Neuronal stem cell (in vitro differentiated cells): ENCODE measurements around the gene CUX1.

Experiments used
- DNase-seq: peaks from one replicate; pipeline ENCODE4 v3.0.0-alpha.2; 2013; ENCODE audit warnings: low spot score
- H2AFZ ChIP-seq: one replicate; pipeline ENCODE4 v1.6.1; 2013; ENCODE audit warnings: mild to moderate bottlenecking, low read length, inconsistent platforms
- H2AK5ac ChIP-seq: 2 replicates; pipeline ENCODE4 v1.6.1; 2013; ENCODE audit warnings: low read depth, mild to moderate bottlenecking, inconsistent platforms, low read length, moderate library complexity, mixed read lengths
- H2BK120ac ChIP-seq: 2 replicates; pipeline ENCODE4 v1.6.1; 2013; ENCODE audit warnings: low read depth, mild to moderate bottlenecking, inconsistent platforms, low read length, moderate library complexity, mixed read lengths
- H2BK12ac ChIP-seq: one replicate; pipeline ENCODE4 v1.6.1; 2013; ENCODE audit warnings: low read length, inconsistent platforms
- H2BK15ac ChIP-seq: 2 replicates; pipeline ENCODE4 v1.6.1; 2013; ENCODE audit warnings: mild to moderate bottlenecking, low read length, inconsistent platforms, mixed read lengths
- H2BK5ac ChIP-seq: one replicate; pipeline ENCODE4 v1.6.1; 2013; ENCODE audit warnings: inconsistent platforms, mild to moderate bottlenecking, low read length, moderate library complexity
- H3K14ac ChIP-seq: one replicate; pipeline ENCODE4 v1.6.1; 2013; ENCODE audit warnings: low read length, inconsistent platforms
- H3K18ac ChIP-seq: 2 replicates; pipeline ENCODE4 v1.6.1; 2013; ENCODE audit warnings: low read length, inconsistent platforms
- H3K23ac ChIP-seq: 2 replicates; pipeline ENCODE4 v1.6.1; 2013; ENCODE audit warnings: low read depth, mild to moderate bottlenecking, mixed read lengths, low read length, inconsistent platforms; ENCODE audit not compliant: poor library complexity
- H3K27ac ChIP-seq: replicated peaks from 3 replicates; pipeline ENCODE4 v1.5.1; 2013; ENCODE audit warnings: low read length, inconsistent platforms
- H3K27me3 ChIP-seq, 3 experiments: 2 replicates each; pipeline ENCODE4 v1.6.1; 2013; ENCODE audit warnings: low read length in 3 of 3, mild to moderate bottlenecking in 2 of 3, inconsistent platforms in 1 of 3, low read depth in 1 of 3, mixed read lengths in 1 of 3, moderate library complexity in 1 of 3; ENCODE audit not compliant: control insufficient read depth in 3 of 3, insufficient read depth in 3 of 3
- H3K36me3 ChIP-seq, 2 donors: replicated peaks in 1 of 2; 2 replicates each; pipeline ENCODE4 v1.6.1; 2013; ENCODE audit warnings: low read length in 2 of 2; ENCODE audit not compliant: control insufficient read depth in 2 of 2, insufficient read depth in 2 of 2
- H3K4ac ChIP-seq: 2 replicates; pipeline ENCODE4 v1.6.1; 2013; ENCODE audit warnings: inconsistent platforms, mild to moderate bottlenecking, low read length, moderate library complexity
- H3K4me1 ChIP-seq, 2 donors: 1 replicate in 1 of 2; 2 replicates in 1 of 2; pipeline ENCODE4 v1.6.1; 2013; ENCODE audit warnings: low read length in 2 of 2, low read depth in 1 of 2; ENCODE audit not compliant: control insufficient read depth in 2 of 2, insufficient read depth in 1 of 2
- H3K4me2 ChIP-seq: one replicate; pipeline ENCODE4 v1.6.1; 2013; ENCODE audit warnings: mild to moderate bottlenecking, low read length, inconsistent platforms; ENCODE audit not compliant: insufficient read depth, poor library complexity, severe bottlenecking
- H3K4me3 ChIP-seq, 2 donors: 2 replicates each; pipeline ENCODE4 v1.5.1; 2013; ENCODE audit warnings: low read length in 2 of 2, mild to moderate bottlenecking in 2 of 2, inconsistent platforms in 1 of 2, moderate library complexity in 1 of 2
- H3K79me1 ChIP-seq: one replicate; pipeline ENCODE4 v1.6.1; 2013; ENCODE audit warnings: low read depth, mild to moderate bottlenecking, inconsistent platforms, low read length, moderate library complexity
- H3K9ac ChIP-seq: one replicate; pipeline ENCODE4 v1.6.1; 2013; ENCODE audit warnings: mild to moderate bottlenecking, low read depth, low read length, inconsistent platforms; ENCODE audit not compliant: poor library complexity
- H3K9me3 ChIP-seq, 2 donors: replicated peaks in 1 of 2; 2 replicates each; pipeline versions ENCODE3 to v1.6.1; 2013; ENCODE audit warnings: low read length in 2 of 2, mild to moderate bottlenecking in 2 of 2, inconsistent platforms in 1 of 2, low read depth in 1 of 2, mixed read lengths in 1 of 2, moderate library complexity in 1 of 2; ENCODE audit not compliant: control insufficient read depth in 2 of 2, insufficient read depth in 1 of 2
- H4K8ac ChIP-seq: one replicate; pipeline ENCODE4 v1.6.1; 2013; ENCODE audit warnings: low read depth, mild to moderate bottlenecking, inconsistent platforms, low read length, moderate library complexity
- H4K91ac ChIP-seq: one replicate; pipeline ENCODE4 v1.6.1; 2013; ENCODE audit warnings: low read length, low read depth, mild to moderate bottlenecking, inconsistent platforms; ENCODE audit not compliant: poor library complexity
- WGBS, 2 donors: extraction: QIAGEN DNeasy Blood & Tissue Kit; methylation state at CpG; one replicate each; pipeline ENCODE4 v1.1.7; 2013; ENCODE audit warnings: missing lambda C conversion rate in 2 of 2, mixed read lengths in 1 of 2; ENCODE audit not compliant: insufficient read length in 2 of 2, insufficient replicate concordance in 1 of 2; ENCODE audit errors: extremely low coverage in 2 of 2; 5-methylcytosine and 5-hydroxymethylcytosine counted together

CUX1 gene

GRCh38 chr7:102258073-102258748 is 440.8 kb downstream of the CUX1 start:
- H3K27me3 ChIP-seq: no peaks in the 10 kb centered on the region
- no peak for DNase-seq
- no peak overlapping the region for H2BK12ac ChIP-seq
- H4K8ac ChIP-seq: no peak overlapping the region
- H2BK120ac ChIP-seq: no peak overlapping the region
- no peak overlapping the region for H3K14ac ChIP-seq
- peak overlapping the region; percentile 89 for H3K23ac ChIP-seq
- no peaks in the 10 kb centered on the region for H3K36me3 ChIP-seq
- no peaks in the 10 kb centered on the region for H3K79me1 ChIP-seq
- H2AK5ac ChIP-seq: peak overlapping the region; percentile 48
- no peak overlapping the region for H3K4me3 ChIP-seq
- H3K9ac ChIP-seq: peak overlapping the region; percentile 39
- H2BK5ac ChIP-seq: no peak overlapping the region
- no peak overlapping the region for H3K4me2 ChIP-seq
- no peak overlapping the region for H2AFZ ChIP-seq
- H4K91ac ChIP-seq: no peak overlapping the region
- H3K4ac ChIP-seq: no peak overlapping the region
- H3K18ac ChIP-seq: peak overlapping the region; percentile 48
- no peak overlapping the region for H2BK15ac ChIP-seq
- no CpG with 5 or more reads among the region's 25 CpGs for WGBS, 2 donors
- H3K27ac ChIP-seq: peak overlapping the region; percentile 22
- peaks cover 5 to 18% of the 10 kb centered on the region in 2 donors for H3K4me1 ChIP-seq
- peaks cover 0 to 2% of the 10 kb centered on the region in 2 donors for H3K9me3 ChIP-seq

- Histone ChIP-seq H2AK5ac (peak overlapping the region; percentile 48), H3K4me2 (no peak overlapping the region), H3K14ac (no peak overlapping the region), H4K91ac (no peak overlapping the region), H4K8ac (no peak overlapping the region), H3K9me3 (peaks cover 0 to 2% of the 10 kb centered on the region in 2 donors), H3K4ac (no peak overlapping the region), H3K27ac (peak overlapping the region; percentile 22), H3K79me1 (no peaks in the 10 kb centered on the region), H2BK15ac (no peak overlapping the region), H3K23ac (peak overlapping the region; percentile 89), H3K4me3 (no peak overlapping the region), H3K36me3 (no peaks in the 10 kb centered on the region), H2BK12ac (no peak overlapping the region), H3K9ac (peak overlapping the region; percentile 39), H2BK5ac (no peak overlapping the region), H3K27me3 (no peaks in the 10 kb centered on the region), H3K18ac (peak overlapping the region; percentile 48), H3K4me1 (peaks cover 5 to 13% of the 10 kb centered on the region in 2 donors), H2BK120ac (no peak overlapping the region), H2AFZ (no peak overlapping the region)
- WGBS, 2 donors: no CpG with 5 or more reads among the region's 12 CpGs
- DNase-seq: no peak
Observed at GRCh38 chr7:102258749-102259107, 441.3 kb downstream of the CUX1 start.

GRCh38 chr7:102260856-102261255 is 443.4 kb downstream of the CUX1 start:
- no peak overlapping the region for H3K27ac ChIP-seq

GRCh38 chr7:102261451-102261850 is 444.0 kb downstream of the CUX1 start:
- no CpG with 5 or more reads among the region's 9 CpGs for WGBS, 2 donors
- no peaks in the 10 kb centered on the region for H3K79me1 ChIP-seq

More at GRCh38 chr7:102260856-102261255, 443.4 kb downstream of the CUX1 start:
- Histone ChIP-seq H2AK5ac (no peak overlapping the region), H2BK12ac (no peak overlapping the region), H4K91ac (no peak overlapping the region), H2AFZ (no peak overlapping the region), H3K18ac (no peak overlapping the region), H3K4ac (no peak overlapping the region), H3K4me3 (no peak overlapping the region), H2BK5ac (no peak overlapping the region), H2BK120ac (no peak overlapping the region), H3K14ac (no peak overlapping the region), H3K4me1 (peaks cover 5 to 8% of the 10 kb centered on the region in 2 donors), H3K9ac (no peak overlapping the region), H3K9me3 (no peaks in the 10 kb centered on the region), H3K23ac (no peak overlapping the region), H3K36me3 (no peaks in the 10 kb centered on the region), H2BK15ac (no peak overlapping the region), H3K79me1 (no peaks in the 10 kb centered on the region), H3K27me3 (no peaks in the 10 kb centered on the region), H3K4me2 (no peak overlapping the region), H4K8ac (no peak overlapping the region)
- DNase-seq: no peak
- no CpG with 5 or more reads among the region's 9 CpGs for WGBS, 2 donors

More at GRCh38 chr7:102261451-102261850, 444.0 kb downstream of the CUX1 start:
- H3K4me3 ChIP-seq: no peak overlapping the region
- H3K18ac ChIP-seq: no peak overlapping the region
- no peak overlapping the region for H3K4ac ChIP-seq
- H2BK15ac ChIP-seq: no peak overlapping the region
- no peak overlapping the region for H2BK120ac ChIP-seq
- no peak overlapping the region for H2AFZ ChIP-seq
- DNase-seq: no peak
- H3K23ac ChIP-seq: no peak overlapping the region
- H3K36me3 ChIP-seq: no peaks in the 10 kb centered on the region
- H2BK12ac ChIP-seq: no peak overlapping the region
- no peak overlapping the region for H2AK5ac ChIP-seq
- H2BK5ac ChIP-seq: no peak overlapping the region
- H3K27ac ChIP-seq: no peak overlapping the region
- no peaks in the 10 kb centered on the region for H3K27me3 ChIP-seq
- peaks cover 5 to 10% of the 10 kb centered on the region in 2 donors for H3K4me1 ChIP-seq
- no peak overlapping the region for H3K14ac ChIP-seq
- H3K4me2 ChIP-seq: no peak overlapping the region
- H3K9me3 ChIP-seq: no peaks in the 10 kb centered on the region
- no peak overlapping the region for H4K91ac ChIP-seq
- no peak overlapping the region for H3K9ac ChIP-seq
- no peak overlapping the region for H4K8ac ChIP-seq
